Measurements from ENCODE around the gene CETN1. TPM values are rescaled to one million over a fixed set of nuclear protein-coding genes. Genes with fewer than 3 reads are reported as not detected.

The CETN1 gene
- total and polyA plus RNA-seq, 2 donors (not counting 1 experiment from before 2014, with no cell fraction given) = not detected

DNA sequence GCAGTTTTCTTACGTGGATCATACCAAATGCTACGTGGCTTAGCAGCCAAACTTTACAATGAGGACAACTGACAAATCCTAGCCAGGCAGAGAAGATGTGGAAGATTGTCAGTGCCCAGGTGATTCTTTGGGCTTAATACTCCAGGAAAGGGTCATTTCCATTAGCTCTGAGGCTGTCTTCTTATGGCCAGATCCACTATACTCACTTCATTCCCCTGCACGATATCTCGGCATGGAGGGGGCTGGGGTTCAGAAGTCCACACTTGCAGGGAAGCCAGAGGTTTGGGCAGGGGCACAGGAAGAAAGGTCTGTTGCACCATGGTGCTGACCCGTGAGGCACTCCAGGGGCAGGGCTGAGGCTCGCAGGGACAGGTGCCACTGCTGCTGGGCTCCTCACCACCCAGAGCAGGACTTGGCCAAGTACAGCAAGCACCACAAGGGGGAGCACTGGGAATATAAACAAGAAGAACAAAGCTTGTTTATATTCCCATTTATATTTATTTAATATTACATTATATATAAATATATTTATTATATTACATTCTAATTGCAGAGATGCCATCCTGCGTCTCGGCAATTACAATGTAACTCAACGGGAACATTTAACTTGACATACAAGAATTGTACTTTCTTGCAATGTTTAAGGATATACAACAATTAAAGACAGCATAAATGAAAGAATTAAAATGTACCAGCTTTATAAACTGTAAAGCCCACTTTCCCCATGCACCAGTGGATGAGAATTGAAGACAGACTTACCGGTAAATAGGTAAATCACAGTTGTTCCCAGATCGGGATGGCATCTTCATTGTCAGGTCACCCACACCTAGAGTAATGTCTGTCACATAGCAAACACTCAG, 43.8 kb downstream of the CETN1 start:
- Histone ChIP-seq H4K20me1 (ENCODE audit: control insufficient read depth, insufficient read depth, low read length, poor library complexity, severe bottlenecking) (no peaks in the 10 kb centered on the region), H3K27ac (ENCODE audit: low read length in 2 of 2) (no peak overlapping the region), H3K79me2 (ENCODE audit: control insufficient read depth, insufficient read depth, low read length) (no peaks in the 10 kb centered on the region), H3K27me3 (replicated peaks in 1 of 4; ENCODE audit: control extremely low read depth in 1 of 4, control insufficient read depth in 3 of 4, insufficient read depth in 4 of 4, low read length in 3 of 4) (peaks cover 0 to 2% (median 0%) of the 10 kb centered on the region in 4 experiments), H3K36me3 (replicated peaks in 1 of 2; ENCODE audit: control extremely low read depth in 1 of 2, control insufficient read depth in 1 of 2, extremely low read depth in 1 of 2, insufficient read depth in 2 of 2, low read length in 1 of 2) (no peaks in the 10 kb centered on the region), H3K9ac (ENCODE audit: low read length) (no peak overlapping the region), H3K9me3 (ENCODE audit: control extremely low read depth in 1 of 3, control insufficient read depth in 2 of 3, insufficient read depth in 1 of 3, low read length in 2 of 3) (no peaks in the 10 kb centered on the region), H2AFZ (ENCODE audit: insufficient read depth, low read depth, low read length, poor library complexity, severe bottlenecking) (no peak overlapping the region), H3K4me2 (replicated peaks; ENCODE audit: low read depth, low read length, poor library complexity, severe bottlenecking) (no peak overlapping the region), H3K4me1 (ENCODE audit: control insufficient read depth in 2 of 2, insufficient read depth in 2 of 2, low read length in 2 of 2) (no peaks in the 10 kb centered on the region), H3K4me3 (ENCODE audit: control extremely low read depth in 1 of 5, extremely low read depth in 1 of 5, insufficient read depth in 1 of 5, low read depth in 2 of 5, low read length in 4 of 5) (no peak overlapping the region)
- ChIA-PET CTCF (interaction anchor here (0.6 to 5.8 kb wide), 6 partner anchors 95 to 217 kb away, joined by 3 to 44 read pairs (median 7); no protein-coding TSS in a partner anchor), POLR2A (no interaction called here)
- peaks cover 24% of the 10 kb centered on the region for H3K27me3 Mint-ChIP-seq
- intact Hi-C loops (cut with micrococcal nuclease) = loop anchor here (1.0 to 10.0 kb wide), 2 partner anchors 215 to 1921 kb away; no protein-coding TSS in a partner anchor
- no peaks in the 10 kb centered on the region for H3K9me3 Mint-ChIP-seq (ENCODE audit: insufficient read depth)
- H3K27ac Mint-ChIP-seq = no peak overlapping the region
- TF ChIP-seq EZH2 (IDR thresholded peaks at IDR 0.05; ENCODE audit: borderline replicate concordance, insufficient read depth, low read depth, low read length, poor library complexity, severe bottlenecking) = no peak
- TF ChIP-seq, protein P1, sequence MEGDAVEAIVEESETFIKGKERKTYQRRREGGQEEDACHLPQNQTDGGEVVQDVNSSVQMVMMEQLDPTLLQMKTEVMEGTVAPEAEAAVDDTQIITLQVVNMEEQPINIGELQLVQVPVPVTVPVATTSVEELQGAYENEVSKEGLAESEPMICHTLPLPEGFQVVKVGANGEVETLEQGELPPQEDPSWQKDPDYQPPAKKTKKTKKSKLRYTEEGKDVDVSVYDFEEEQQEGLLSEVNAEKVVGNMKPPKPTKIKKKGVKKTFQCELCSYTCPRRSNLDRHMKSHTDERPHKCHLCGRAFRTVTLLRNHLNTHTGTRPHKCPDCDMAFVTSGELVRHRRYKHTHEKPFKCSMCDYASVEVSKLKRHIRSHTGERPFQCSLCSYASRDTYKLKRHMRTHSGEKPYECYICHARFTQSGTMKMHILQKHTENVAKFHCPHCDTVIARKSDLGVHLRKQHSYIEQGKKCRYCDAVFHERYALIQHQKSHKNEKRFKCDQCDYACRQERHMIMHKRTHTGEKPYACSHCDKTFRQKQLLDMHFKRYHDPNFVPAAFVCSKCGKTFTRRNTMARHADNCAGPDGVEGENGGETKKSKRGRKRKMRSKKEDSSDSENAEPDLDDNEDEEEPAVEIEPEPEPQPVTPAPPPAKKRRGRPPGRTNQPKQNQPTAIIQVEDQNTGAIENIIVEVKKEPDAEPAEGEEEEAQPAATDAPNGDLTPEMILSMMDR (IDR thresholded peaks at IDR 0.05) = peak; percentile 70
- ATAC-seq (ENCODE audit: low read depth) (peak; percentile 49), DNase-seq (peak; percentile 52)
- WGBS (ENCODE audit: insufficient coverage) = 58% methylated on average over 5 of the region's 11 CpGs
- H3K4me3 Mint-ChIP-seq = no peak overlapping the region
- no peaks in the 10 kb centered on the region for H3K4me1 Mint-ChIP-seq

DNA sequence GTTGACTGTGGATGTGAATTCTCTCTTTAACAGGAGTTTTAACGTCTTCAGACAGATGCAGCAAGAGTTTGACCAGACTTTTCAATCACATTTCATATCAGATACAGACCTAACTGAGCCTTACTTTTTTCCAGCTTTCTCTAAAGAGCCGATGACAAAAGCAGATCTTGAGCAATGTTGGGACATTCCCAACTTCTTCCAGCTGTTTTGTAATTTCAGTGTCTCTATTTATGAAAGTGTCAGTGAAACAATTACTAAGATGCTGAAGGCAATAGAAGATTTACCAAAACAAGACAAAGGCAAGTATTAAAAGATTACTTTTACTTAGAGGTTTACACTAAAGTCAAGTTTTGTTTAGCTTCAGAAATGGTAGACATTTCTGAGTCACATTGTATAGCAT, 47.1 kb downstream of the CETN1 start:
- WGBS (ENCODE audit: insufficient coverage) = no CpG with 5 or more reads among the region's 2 CpGs
- no peaks in the 10 kb centered on the region for H3K4me1 Mint-ChIP-seq
- H3K27ac Mint-ChIP-seq = no peak overlapping the region
- Histone ChIP-seq H3K9ac (ENCODE audit: low read length) (no peak overlapping the region), H3K36me3 (replicated peaks in 1 of 2; ENCODE audit: control extremely low read depth in 1 of 2, control insufficient read depth in 1 of 2, extremely low read depth in 1 of 2, insufficient read depth in 2 of 2, low read length in 1 of 2) (no peaks in the 10 kb centered on the region), H4K20me1 (ENCODE audit: control insufficient read depth, insufficient read depth, low read length, poor library complexity, severe bottlenecking) (no peaks in the 10 kb centered on the region), H3K9me3 (ENCODE audit: control extremely low read depth in 1 of 3, control insufficient read depth in 2 of 3, insufficient read depth in 1 of 3, low read length in 2 of 3) (no peaks in the 10 kb centered on the region), H3K27ac (ENCODE audit: low read length in 2 of 2) (no peak overlapping the region), H2AFZ (ENCODE audit: insufficient read depth, low read depth, low read length, poor library complexity, severe bottlenecking) (no peak overlapping the region), H3K79me2 (ENCODE audit: control insufficient read depth, insufficient read depth, low read length) (no peaks in the 10 kb centered on the region), H3K4me3 (ENCODE audit: control extremely low read depth in 1 of 5, extremely low read depth in 1 of 5, insufficient read depth in 1 of 5, low read depth in 2 of 5, low read length in 4 of 5) (no peak overlapping the region), H3K4me2 (replicated peaks; ENCODE audit: low read depth, low read length, poor library complexity, severe bottlenecking) (no peak overlapping the region), H3K4me1 (ENCODE audit: control insufficient read depth in 2 of 2, insufficient read depth in 2 of 2, low read length in 2 of 2) (no peaks in the 10 kb centered on the region), H3K27me3 (replicated peaks in 1 of 4; ENCODE audit: control extremely low read depth in 1 of 4, control insufficient read depth in 3 of 4, insufficient read depth in 4 of 4, low read length in 3 of 4) (peaks cover 0 to 2% (median 0%) of the 10 kb centered on the region in 4 experiments)
- ChIA-PET CTCF (interaction anchor here (5.8 kb wide), 1 partner anchor 204 kb away, joined by 44 read pairs; no protein-coding TSS in a partner anchor), POLR2A (no interaction called here)
- ATAC-seq (ENCODE audit: low read depth) (no peak), DNase-seq (no peak)
- no peak overlapping the region for H3K4me3 Mint-ChIP-seq
- TF ChIP-seq, protein P1 (IDR thresholded peaks at IDR 0.05) = no peak
- no peak for TF ChIP-seq EZH2 (IDR thresholded peaks at IDR 0.05; ENCODE audit: borderline replicate concordance, insufficient read depth, low read depth, low read length, poor library complexity, severe bottlenecking)
- intact Hi-C loops (cut with micrococcal nuclease) = loop anchor here (10.0 kb wide), 1 partner anchor 1918 kb away; no protein-coding TSS in a partner anchor
- peaks cover 27% of the 10 kb centered on the region for H3K27me3 Mint-ChIP-seq
- H3K9me3 Mint-ChIP-seq (ENCODE audit: insufficient read depth) = no peaks in the 10 kb centered on the region
